NCI-H2196 treated with DMSO at 0.1 percent for 48 hours (cell line): Measurements from ENCODE around the gene L3MBTL4.
"Not testable (repeated sequence)": the region's sequence is repeated elsewhere in the genome, so short reads cannot be mapped to it uniquely, and the experiment has no call there.

Experiments
- DNase-seq: peaks from one replicate; lab custom pipeline; 2025; ENCODE audit not compliant: unreplicated experiment; lab: John Stamatoyannopoulos, UW

L3MBTL4 gene

GRCh38 chr18:6200204-6200774 lies 214.4 kb downstream of the L3MBTL4 start:
- DNase-seq: no peak

- no peak for DNase-seq
Observed at GRCh38 chr18:6199777-6200176, 214.9 kb downstream of the L3MBTL4 start.

GRCh38 chr18:6198585-6198984 lies 216.1 kb downstream of the L3MBTL4 start:
- no peak for DNase-seq

GRCh38 chr18:6194640-6195039 lies 220.1 kb downstream of the L3MBTL4 start:
- no peak for DNase-seq

GRCh38 chr18:6185782-6186181 lies 228.9 kb downstream of the L3MBTL4 start:
- DNase-seq: not testable (repeated sequence)

GRCh38 chr18:6174983-6175745 lies 239.5 kb downstream of the L3MBTL4 start:
- DNase-seq: no peak

- no peak for DNase-seq
Observed at GRCh38 chr18:6170604-6171003, 244.1 kb downstream of the L3MBTL4 start.

- no peak for DNase-seq
Observed at GRCh38 chr18:6161549-6161948, 253.2 kb downstream of the L3MBTL4 start.

GRCh38 chr18:6159426-6159825 lies 255.3 kb downstream of the L3MBTL4 start:
- no peak for DNase-seq

GRCh38 chr18:6158958-6159357 lies 255.8 kb downstream of the L3MBTL4 start:
- DNase-seq: no peak

GRCh38 chr18:6156446-6156845 lies 258.3 kb downstream of the L3MBTL4 start:
- DNase-seq: no peak

- no peak for DNase-seq
Observed at GRCh38 chr18:6155707-6156106, 259.0 kb downstream of the L3MBTL4 start.

- no peak for DNase-seq
Observed at GRCh38 chr18:6150430-6150829, 264.3 kb downstream of the L3MBTL4 start.

- no peak for DNase-seq
Observed at GRCh38 chr18:6146307-6146661, 268.4 kb downstream of the L3MBTL4 start.

- no peak for DNase-seq
Observed at GRCh38 chr18:6145645-6146306, 268.9 kb downstream of the L3MBTL4 start.

GRCh38 chr18:6139007-6139406 lies 275.7 kb downstream of the L3MBTL4 start:
- DNase-seq: no peak

- not testable (repeated sequence) for DNase-seq
Observed at GRCh38 chr18:6135901-6136300, 278.8 kb downstream of the L3MBTL4 start.

- not testable (repeated sequence) for DNase-seq
Observed at GRCh38 chr18:6135029-6135428, 279.7 kb downstream of the L3MBTL4 start.

- DNase-seq: no peak
Observed at GRCh38 chr18:6132751-6133368, 281.9 kb downstream of the L3MBTL4 start.

- DNase-seq: no peak
Observed at GRCh38 chr18:6120820-6121279, 293.9 kb downstream of the L3MBTL4 start.

- no peak for DNase-seq
Observed at GRCh38 chr18:6119761-6120160, 294.9 kb downstream of the L3MBTL4 start.

GRCh38 chr18:6118080-6118479 lies 296.6 kb downstream of the L3MBTL4 start:
- DNase-seq: no peak
